ENCODE results near the gene PGAM5.
"Not testable (repeated sequence)": the region's sequence is repeated elsewhere in the genome, so short reads cannot be mapped to it uniquely, and the experiment has no call there.

Gene PGAM5

DNA sequence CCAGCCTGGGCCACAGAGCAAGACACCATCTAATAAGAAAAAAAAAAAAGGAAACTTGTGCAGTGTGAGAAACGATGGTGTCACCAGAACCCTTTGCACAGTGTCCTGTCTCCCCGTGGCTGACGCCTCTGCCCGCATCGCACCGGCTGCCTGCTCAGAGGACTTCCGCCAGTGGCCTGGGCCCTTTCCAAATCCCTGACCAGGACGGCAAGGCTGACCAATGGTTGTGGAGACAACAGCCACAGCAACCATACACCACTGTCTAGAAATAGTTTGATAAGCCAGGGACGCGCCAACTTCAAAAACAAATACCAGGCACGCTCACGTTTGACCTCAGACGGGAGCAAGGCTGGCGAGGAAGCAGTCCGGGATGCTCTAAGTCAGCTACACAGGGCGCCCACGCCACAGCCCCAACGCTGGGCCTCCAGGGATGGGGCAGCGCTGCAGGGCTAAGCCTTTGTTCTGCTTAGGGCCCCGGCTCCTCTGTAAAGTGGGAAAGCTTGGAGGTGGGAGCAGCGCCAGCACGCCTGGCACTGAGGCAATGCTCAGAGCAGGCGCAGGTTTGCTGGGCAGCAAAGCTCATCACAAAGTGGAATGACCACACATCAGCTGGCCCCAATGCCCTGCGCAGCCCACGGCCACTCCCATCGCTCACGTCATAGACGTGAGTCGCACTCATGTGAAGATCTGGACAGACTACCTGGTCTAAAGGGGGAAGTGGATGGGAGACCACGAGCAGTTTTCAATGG, 12.5 kb downstream of the PGAM5 start:
- DNase-seq = no peak

DNA sequence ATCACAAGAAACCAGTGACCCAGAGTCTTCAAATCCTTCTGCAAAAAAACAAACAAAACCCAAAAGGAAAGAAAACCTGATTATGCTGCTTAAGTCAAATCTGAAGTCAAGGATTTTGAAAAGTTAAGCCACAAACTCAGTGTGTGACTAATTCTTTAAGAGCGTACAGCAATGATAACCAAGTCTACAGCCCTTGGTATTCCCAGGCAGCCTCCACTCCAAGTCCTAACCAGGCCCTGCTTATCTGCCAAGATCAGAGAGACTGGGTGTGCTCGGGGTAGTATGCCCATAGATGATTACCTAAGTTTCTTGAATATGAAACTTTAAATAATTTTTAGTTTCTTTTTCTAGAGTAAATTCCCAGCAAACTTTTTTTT, 13.1 kb downstream of the PGAM5 start:
- no peak for DNase-seq

DNA sequence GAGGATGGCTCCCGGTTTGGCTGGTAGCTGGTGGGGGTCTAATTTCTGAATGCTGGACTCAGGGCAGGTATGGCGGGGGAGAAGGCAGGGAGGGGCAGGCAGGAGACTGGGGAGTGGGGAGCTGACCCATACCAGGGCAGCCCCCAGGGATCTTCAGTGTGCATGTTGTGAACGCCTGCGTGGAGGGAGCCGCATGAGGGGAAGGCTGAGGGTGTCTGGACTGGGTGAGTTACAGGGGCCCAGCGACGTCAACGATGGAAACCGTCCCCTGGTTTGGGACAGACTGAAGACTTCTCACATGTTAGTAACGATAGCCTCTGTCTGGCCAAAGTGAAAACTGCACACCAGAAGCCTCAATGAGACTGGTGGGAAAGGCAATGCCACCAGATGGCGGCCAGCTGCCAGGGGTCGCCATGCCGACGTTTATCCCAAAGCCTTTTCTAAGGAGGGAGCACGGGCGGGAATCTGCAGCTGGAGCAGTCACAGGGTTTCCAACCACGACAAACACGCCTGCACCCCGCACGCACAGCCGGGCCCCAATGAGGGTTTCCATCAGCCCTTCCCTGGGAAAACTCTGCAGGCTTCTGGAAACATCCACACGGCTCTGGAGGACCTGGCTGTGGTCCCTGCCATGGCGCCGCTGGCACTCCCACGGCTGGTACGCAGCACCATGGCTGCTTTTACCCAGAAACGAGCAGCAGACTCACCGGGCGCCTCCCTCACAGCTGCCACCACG, 14.0 kb downstream of the PGAM5 start:
- DNase-seq = no peak

DNA sequence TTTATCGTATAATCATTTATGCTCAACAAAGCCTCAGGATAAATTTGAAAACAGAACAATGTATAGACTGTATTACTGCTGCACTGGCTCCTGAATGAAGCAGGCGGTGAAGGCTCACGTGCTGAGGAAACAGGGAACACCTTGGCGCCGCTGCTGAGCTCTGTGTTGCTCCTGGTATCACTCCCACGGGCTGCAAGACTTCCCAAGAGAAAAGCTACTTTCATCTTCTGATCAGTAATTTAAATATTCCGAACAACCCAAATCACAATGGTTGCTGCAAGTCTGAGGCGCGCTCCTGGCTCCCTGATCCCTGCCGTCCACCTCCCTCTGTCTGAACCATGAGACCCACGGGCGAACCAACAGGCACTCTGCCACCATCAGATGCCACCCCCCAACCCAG, 15.7 kb downstream of the PGAM5 start:
- no peak for DNase-seq

DNA sequence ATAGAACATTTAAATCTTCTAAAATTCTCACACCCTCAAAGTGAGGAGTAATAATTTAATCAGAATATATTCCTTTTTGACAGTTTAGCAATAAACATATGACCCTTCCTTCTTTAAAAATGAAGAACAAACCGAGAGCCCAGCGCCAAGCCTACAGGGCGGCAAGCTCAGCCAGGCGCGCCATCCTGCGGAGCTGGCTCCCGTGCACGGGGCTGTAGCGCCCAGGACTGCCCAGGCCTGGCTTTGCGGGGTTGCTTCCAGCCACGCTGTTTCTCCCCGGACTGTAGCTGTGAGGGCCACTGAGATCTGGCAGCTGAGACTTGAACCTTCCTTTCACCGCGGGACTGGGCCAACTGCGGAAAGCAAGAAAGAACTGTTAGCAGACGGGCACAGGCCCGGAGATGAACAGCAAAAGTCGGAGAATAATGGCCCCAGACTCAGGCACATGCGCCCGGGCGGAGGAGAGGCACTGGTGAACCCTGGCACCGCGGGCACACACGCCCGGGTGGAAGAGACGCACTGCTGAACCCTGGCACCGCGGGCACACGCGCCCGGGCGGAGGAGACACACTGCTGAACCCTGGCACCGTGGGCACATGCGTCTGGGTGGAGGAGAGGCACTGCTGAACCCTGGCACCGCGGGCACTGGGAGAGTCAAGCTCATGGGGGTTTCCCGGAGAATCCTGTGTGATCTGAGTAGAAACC, 16.6 kb downstream of the PGAM5 start:
- DNase-seq = no peak

DNA sequence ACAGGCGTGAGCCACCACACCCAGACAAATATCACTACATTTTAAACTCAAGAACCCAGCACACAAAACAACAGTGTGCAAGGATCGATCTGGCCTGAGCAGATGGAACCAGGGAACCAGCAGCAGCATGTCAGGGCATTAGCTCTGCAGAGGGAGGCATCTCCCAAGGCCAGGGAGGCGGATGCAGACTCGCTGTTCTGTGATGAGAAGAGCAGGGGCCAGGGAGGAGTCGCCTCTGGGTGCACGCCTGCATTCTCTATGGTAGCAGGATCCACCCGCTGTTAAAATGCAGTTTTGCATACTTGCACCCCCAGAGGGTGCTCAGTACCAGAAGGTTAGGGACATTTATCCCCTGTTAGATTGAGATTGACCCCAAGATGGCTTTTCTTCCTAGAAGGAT, 17.9 kb downstream of the PGAM5 start:
- DNase-seq = no peak

DNA sequence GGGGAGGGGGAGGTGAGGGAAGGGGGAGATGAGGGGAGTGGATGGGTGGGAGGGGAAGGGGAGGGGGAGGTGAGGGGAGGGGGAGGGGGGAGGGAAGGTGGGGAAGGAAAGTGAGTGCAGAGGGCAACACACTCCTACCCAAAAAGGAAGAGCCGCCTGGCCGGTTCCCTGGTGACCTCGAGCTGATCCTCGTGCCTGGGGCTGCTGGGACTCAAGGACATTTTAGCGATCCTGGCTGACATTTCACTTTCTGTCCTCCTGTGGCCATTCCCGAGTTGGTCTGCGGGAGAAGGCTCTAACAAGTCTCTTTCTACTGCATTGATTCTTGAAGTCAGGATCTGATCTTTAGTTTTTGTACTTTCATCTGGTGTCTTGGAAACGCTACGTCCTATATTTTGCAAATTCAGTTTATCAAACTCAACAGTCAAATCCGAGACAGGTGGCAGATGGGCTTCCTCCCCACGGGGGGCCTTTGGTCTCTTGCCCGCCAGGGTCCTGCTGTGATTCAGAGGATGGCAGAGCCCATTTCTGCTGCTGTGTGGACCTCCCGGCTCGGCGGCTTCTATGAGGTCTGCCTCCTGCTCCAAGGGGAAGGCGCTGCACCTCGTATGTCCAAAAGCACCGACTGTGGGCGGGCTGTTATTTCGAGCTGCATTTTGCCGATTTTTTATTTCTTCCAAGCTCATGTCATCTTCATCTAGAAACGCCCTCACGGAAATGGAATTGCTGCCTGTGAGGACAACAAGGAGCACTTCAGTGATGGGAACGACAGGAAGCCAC, 19.1 kb downstream of the PGAM5 start:
- DNase-seq = no peak

DNA sequence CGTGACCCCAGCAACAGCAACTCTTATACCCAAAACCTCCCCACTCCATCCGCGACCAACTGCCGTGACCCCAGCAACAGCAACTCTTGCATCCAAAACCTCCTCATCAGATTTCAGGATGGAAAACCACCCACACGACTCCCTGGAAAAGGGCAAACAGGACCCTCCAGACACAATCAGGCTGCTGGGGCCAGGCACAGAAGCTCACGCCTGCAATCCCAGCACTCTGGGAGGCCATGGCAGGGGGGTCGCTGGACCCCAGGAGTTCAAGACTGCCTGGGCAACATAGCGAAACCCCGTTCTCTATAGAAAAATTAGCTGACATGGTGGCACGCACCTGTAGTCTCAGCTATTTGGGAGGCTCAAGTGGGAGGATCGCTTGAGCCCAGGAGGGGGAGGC, 19.7 kb downstream of the PGAM5 start:
- no peak for DNase-seq

DNA sequence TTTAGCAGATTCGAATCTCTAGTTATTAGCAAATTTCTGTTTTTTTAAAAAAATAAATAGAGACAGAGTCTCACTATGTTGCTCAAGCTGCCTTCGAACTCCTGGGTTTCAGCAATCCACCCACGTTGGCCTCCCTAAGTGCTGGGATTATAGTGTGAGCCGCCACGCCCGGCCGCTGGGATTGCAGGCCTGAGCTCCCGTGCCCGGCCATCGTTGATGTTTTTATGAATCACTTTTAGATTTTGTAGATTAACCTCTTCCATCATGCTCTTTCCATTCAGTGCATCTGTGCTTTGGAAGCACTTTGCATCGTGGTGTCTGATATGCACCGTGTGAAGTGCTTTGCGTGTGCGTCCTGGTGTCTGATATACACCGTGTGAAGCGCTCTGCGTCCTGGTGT, 20.9 kb downstream of the PGAM5 start:
- no peak for DNase-seq

DNA sequence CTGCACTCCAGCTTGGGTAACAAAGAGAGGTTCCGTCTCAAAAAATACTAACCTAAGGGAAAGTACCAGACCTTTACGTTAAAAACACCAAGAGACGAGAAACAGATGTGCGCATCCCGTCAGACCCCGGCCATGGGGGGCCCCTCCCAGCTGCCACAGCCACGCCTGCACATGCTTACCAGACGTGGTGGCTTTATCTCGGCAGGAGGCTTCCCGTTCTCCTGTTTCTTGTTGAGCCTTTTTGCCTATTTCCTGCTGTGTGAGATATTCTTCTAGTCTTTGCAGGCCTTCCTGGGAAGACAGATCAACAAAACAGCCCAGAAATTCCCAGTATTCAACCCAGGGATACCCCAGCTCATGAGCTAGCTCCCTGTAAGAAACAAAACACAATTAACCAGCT, 23.6 kb downstream of the PGAM5 start:
- DNase-seq = no peak

DNA sequence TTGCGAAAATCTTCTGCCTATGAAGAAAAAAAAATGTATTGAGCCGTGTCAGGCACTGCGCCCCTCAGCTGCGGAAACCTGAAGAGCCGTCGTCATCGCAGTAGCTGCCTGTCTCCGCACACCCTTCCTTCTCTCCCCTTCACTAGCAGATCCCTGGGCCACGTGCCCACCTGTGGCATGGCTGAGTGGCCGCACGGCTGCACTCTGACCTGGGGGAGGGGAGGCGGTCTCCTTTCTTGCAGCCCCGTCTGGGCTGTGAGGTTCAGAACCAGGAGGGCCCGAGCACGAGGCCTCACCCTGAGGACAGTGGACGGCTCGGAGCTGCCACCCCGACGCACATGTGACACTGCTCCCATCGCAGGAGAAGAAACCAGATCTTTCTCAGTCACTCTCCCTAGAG, 24.9 kb downstream of the PGAM5 start:
- DNase-seq = no peak

DNA sequence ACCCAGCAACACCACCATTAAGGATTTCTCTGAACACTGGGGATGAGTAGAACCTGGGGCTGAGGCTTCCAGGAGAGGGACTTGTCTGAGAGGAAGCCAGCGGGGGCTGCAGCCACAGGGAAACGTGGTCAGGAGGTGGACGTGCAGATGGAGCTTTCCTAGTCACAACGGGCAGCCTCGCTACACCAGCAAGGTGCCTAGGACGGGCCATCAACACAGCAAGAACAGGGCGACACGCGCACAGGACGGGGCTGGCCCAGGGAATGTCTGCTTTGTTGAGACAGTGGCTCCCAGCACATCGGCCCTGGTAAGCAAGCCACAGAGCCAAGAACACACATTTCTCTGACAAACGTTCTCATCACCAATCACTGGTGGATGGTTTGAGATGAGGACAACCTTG, 25.7 kb downstream of the PGAM5 start:
- no peak for DNase-seq

DNA sequence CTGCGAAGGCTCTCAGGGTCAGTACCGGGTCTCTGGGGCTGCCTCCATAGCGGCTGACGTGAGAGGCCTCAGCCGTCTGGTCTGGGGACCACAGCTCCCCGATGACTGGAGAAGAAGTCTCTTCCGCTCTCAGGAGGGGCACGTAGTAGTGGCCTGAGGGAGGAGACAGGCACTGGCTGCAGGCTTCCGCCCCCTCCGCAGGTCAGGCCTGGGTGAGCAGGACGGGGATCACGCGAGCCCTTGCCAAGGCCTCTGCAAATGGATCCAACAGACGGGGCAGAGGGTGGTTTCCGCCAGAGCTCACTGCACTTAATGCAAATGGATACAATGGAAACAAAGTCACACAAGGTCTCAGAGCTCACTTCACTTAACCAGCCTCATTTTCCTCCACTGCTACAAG, 26.3 kb downstream of the PGAM5 start:
- no peak for DNase-seq

DNA sequence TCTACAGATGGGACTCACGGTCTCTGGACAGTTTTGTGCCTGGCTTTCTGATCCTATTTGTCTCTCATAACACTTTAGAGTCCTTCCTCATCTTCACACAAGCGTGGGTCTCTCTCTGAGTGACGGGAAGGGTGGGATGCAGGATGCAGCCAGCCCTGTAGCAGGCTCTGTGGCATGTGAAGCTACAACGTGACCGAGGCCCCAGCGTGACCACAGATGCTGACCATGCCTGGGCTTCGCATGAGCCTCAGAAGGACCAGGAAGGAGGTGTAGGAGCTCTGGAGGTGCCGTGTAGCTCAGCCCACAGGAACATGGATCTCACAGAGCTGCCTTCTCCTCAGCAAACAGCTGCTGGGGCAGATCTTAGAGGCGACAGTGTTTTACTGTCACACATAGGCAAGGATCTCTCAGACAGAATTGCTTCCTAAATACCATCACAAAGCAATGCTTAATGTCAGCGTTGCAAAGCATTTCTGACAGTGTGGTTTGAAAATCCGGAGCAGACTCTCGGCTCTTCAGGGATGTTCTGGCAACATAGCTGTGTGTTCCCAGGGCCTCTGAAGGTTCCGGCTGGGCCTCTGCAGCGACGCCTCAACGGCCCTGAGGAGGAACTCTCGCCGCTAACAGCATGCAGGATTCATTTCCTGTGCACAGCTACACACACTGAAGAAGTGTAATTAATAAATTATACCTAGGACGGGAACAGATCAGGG, 29.1 kb downstream of the PGAM5 start:
- DNase-seq = no peak

DNA sequence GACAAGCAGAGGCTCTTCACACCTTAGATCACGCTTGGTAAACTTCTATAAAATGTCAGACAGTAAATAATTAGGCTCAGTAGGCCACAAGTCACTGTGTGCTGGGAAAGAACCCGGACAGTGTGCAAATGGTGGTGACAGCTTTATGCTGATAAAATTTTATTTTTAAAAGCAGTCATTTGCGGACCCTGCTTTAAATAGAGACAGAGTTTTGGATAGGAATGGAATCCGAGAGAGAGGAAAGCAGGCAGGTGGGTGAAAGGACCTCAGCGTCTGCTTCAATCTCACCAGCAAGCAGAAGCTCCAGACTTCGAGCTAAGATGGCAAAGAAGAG, 29.6 kb downstream of the PGAM5 start:
- no peak for DNase-seq

DNA sequence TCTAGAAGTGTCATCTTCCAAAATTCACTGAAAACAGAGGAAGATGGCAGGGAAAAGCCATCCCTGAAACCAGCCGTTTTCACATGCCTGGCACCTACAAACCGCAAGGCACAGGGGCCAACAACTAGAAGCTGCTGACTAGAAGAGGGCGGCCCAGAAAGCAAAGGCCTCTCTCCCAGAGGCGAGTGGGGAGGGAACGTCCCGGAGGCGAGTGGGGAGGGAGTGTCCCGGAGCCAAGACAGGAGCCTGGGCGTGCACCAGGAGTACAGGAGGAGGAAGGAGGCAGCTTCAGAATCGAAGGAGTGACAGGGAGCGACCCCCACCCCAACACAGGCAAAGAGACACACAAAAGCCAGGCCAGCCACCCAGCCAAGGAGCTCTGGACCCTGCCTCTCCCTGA, 30.0 kb downstream of the PGAM5 start:
- DNase-seq = no peak

DNA sequence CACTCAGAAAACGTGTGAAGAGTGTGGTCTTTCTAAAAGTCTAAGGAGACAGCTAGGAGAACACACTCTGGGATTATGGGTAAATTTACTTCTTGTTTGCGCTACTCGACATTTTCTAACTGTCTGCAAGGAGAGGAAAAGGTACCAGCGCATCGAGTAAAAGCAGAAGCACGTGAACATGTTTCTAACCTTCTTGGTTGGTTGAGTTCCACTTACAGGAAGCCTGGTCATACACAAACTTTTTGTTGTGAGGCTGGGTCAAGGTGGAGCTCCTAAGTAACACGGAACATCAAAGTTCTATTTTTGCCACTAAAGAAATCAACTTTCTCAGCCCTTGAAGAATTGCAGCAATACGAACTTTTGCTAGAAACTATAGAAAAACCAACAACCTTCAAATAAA, 31.0 kb downstream of the PGAM5 start:
- DNase-seq = no peak

DNA sequence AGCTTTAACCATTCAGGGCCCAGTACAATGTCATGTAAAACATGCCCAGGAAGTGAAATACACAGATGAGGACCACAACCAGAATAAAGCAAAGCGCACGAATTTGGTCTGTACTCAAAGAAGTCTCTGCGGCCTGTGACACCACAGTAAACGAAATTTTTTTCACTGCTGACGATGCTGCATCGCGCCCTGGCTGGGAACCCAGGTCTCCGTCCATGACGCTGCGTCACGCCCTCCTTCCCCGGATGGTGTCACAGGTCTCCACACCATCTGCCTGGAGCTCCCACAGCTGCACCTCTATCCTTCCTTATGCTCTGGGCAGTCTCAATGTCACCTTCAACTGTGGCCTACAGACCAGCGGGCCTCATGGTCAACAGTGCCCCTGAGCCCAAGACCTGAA, 33.2 kb downstream of the PGAM5 start:
- no peak for DNase-seq

DNA sequence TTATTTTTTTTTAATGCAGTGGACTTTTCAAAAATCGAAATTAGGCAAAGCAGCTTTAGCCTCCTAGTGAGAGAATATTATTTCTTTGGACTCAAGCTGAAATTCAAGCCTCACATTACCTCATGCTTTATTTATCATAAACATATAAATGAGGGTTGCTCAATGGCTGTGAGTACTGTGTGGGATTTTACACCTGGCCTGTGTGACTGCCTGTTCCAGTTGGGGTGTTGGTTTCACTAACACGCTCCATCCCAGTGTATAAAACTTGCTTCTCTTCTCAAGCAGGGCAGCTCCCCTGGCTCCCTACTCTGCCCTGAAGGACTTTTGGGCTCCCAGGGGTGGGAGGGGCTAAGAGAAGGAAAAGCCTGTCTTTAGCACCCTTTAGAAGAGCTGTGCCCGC, 36.0 kb downstream of the PGAM5 start:
- no peak for DNase-seq

DNA sequence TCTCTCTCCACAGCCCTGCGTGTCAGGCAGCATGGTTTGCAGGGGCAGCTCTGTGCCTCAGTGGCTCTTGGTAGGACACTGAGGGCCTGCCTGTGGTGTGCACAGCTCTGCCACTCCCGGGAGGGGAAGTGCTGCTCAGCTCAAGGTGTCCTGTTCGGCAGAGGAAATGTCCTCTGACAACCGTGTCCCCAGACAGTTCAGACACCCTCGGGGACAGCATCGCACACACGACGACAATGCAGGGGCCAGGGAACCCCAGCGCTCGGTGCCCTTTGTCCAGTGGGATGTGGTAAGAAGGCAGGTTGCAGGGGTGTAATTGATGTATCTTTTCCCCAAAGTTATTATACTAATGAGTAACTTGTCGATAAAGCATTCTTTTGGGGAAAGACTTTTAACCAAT, 36.8 kb downstream of the PGAM5 start:
- DNase-seq = no peak

DNA sequence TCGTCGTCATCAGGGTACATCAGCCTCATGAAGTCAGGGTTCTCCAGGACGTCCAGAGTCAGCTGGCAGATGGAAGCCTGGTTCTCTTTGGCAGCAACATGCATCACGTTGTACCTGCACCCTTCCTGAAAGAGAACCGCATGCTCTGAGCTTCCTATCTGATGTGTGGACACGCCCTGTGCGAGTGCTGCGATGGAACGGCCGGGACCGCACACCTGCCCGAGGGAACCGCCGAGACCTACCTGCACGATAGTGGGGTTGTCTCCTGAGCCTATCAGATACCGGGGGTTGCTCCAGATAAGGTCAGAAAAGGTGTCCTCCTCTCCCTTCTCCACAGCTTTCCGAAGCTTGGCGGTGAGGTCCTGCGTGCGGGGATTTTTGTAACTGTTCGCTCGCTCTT, 37.3 kb downstream of the PGAM5 start:
- DNase-seq = no peak

DNA sequence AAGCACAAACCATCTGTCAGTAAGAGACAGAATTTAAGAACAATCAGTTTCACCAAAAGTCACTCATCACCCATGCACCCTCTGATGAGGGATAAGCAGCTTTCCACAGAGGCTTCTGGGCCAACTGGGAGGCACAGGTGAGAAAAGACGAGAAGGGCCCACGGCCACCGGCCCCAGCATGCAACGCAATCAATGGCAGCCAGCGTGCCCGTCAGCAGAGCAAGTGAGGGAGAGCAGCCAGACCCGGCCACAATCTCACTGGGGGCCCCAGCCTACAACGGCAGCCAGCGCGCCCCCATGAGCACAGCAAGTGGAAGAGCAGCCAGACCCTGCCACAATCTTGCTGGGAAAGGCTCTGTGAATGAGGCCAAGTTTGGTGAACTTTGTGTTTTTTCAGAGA, 37.7 kb downstream of the PGAM5 start:
- DNase-seq = no peak

DNA sequence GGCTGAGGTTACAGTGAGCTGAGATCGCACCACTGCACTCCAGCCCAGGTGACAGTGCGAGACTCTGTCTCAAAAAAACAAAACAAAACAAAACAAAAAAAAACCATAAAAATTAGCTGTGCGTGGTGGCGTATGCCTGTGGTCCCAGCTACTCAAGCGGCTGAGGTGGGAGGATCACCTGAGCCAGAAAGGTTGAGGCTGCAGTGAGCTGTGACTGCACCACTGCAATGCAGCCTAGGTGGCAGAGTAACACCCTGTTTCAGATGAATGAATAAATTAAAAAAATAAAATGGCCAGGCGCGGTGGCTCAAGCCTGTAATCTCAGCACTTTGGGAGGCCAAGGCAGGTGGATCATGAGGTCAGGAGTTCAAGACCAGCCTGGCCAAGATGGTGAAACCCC, 43.0 kb downstream of the PGAM5 start:
- DNase-seq = not testable (repeated sequence)

Measured in T-helper 2 cell (primary cell).